ENCODE measurements around the gene CCDC12. TPM values are rescaled to one million over a fixed set of nuclear protein-coding genes. Genes with fewer than 3 reads are reported as not detected.

The CCDC12 gene
- total RNA-seq, 2 donors from 2014 or later: 46.7 to 47.8 TPM

GRCh38 chr3:46878781-46879436, 97.6 kb downstream of the CCDC12 start:
- no peaks in the 10 kb centered on the region for H3K36me3 ChIP-seq (ENCODE audit: control insufficient read depth, insufficient read depth, low read length)
- no peaks in the 10 kb centered on the region for H3K9me3 Mint-ChIP-seq
- TF ChIP-seq CTCF (conservative IDR thresholded peaks at IDR 0.05): peak; percentile 12
- no peak overlapping the region for H3K27ac ChIP-seq (ENCODE audit: low read depth, low read length)
- peaks cover 8% of the 10 kb centered on the region for H3K4me1 ChIP-seq (ENCODE audit: control insufficient read depth, insufficient read depth, low read length)
- no peak overlapping the region for H3K9ac ChIP-seq (ENCODE audit: extremely low read depth, low read length, poor library complexity, severe bottlenecking)
- no peak overlapping the region for H3K27ac Mint-ChIP-seq
- WGBS, 2 experiments (ENCODE audit: insufficient coverage in 1 of 2, insufficient read length in 1 of 2): 68% methylated on average over 2 of the region's 2 CpGs; no CpG with 5 or more reads in 1 of the 2 experiments
- no peak overlapping the region for H3K4me3 Mint-ChIP-seq
- H3K4me1 Mint-ChIP-seq: peaks cover 10% of the 10 kb centered on the region
- H3K4me3 ChIP-seq (ENCODE audit: low read length): no peak overlapping the region
- H3K27me3 ChIP-seq (ENCODE audit: control insufficient read depth, insufficient read depth, low read length, poor library complexity, severe bottlenecking): peaks cover 36% of the 10 kb centered on the region
- no peaks in the 10 kb centered on the region for H3K9me3 ChIP-seq (ENCODE audit: control insufficient read depth, low read length)
- no peaks in the 10 kb centered on the region for H3K36me3 Mint-ChIP-seq (ENCODE audit: low read depth)
- DNase-seq: peak; percentile 78
- H3K27me3 Mint-ChIP-seq (ENCODE audit: insufficient read depth): peaks cover 69% of the 10 kb centered on the region

GRCh38 chr3:46877406-46878125, 99.0 kb downstream of the CCDC12 start, which contains the start of gene PTH1R:
TSS of gene PTH1R (plus strand) at chr3:46877721. CDS start at chr3:46883560, 5,839 bp downstream.
- Mint-ChIP-seq H3K9me3 (no peaks in the 10 kb centered on the region), H3K4me1 (peaks cover 7% of the 10 kb centered on the region), H3K36me3 (ENCODE audit: low read depth) (no peaks in the 10 kb centered on the region), H3K27ac (no peak within 1 kb of the TSS), H3K4me3 (no peak within 1 kb of the TSS), H3K27me3 (ENCODE audit: insufficient read depth) (peaks cover 71% of the 10 kb centered on the region)
- Histone ChIP-seq H3K4me3 (ENCODE audit: low read length) (no peak within 1 kb of the TSS), H3K4me1 (ENCODE audit: control insufficient read depth, insufficient read depth, low read length) (peaks cover 8% of the 10 kb centered on the region), H3K9me3 (ENCODE audit: control insufficient read depth, low read length) (no peaks in the 10 kb centered on the region), H3K9ac (ENCODE audit: extremely low read depth, low read length, poor library complexity, severe bottlenecking) (no peak within 1 kb of the TSS), H3K36me3 (ENCODE audit: control insufficient read depth, insufficient read depth, low read length) (no peaks in the 10 kb centered on the region), H3K27me3 (ENCODE audit: control insufficient read depth, insufficient read depth, low read length, poor library complexity, severe bottlenecking) (peaks cover 27% of the 10 kb centered on the region), H3K27ac (ENCODE audit: low read depth, low read length) (no peak within 1 kb of the TSS)
- 85 to 89% methylated on average over 6 to 7 of the region's 7 CpGs for WGBS, 2 experiments (ENCODE audit: insufficient coverage in 1 of 2, insufficient read length in 1 of 2)
- no peak for DNase-seq
- TF ChIP-seq CTCF (conservative IDR thresholded peaks at IDR 0.05): no peak

GRCh38 chr3:46876313-46877300, 99.9 kb downstream of the CCDC12 start:
- WGBS, 2 experiments (ENCODE audit: insufficient coverage in 1 of 2, insufficient read length in 1 of 2): 87% methylated on average over 8 to 10 of the region's 10 CpGs
- Mint-ChIP-seq H3K27ac (no peak overlapping the region), H3K36me3 (ENCODE audit: low read depth) (no peaks in the 10 kb centered on the region), H3K4me3 (no peak overlapping the region), H3K9me3 (no peaks in the 10 kb centered on the region), H3K4me1 (peaks cover 7% of the 10 kb centered on the region), H3K27me3 (ENCODE audit: insufficient read depth) (peaks cover 68% of the 10 kb centered on the region)
- Histone ChIP-seq H3K4me3 (ENCODE audit: low read length) (no peak overlapping the region), H3K9ac (ENCODE audit: extremely low read depth, low read length, poor library complexity, severe bottlenecking) (no peak overlapping the region), H3K27ac (ENCODE audit: low read depth, low read length) (no peak overlapping the region), H3K36me3 (ENCODE audit: control insufficient read depth, insufficient read depth, low read length) (no peaks in the 10 kb centered on the region), H3K4me1 (ENCODE audit: control insufficient read depth, insufficient read depth, low read length) (peaks cover 8% of the 10 kb centered on the region), H3K9me3 (ENCODE audit: control insufficient read depth, low read length) (no peaks in the 10 kb centered on the region), H3K27me3 (ENCODE audit: control insufficient read depth, insufficient read depth, low read length, poor library complexity, severe bottlenecking) (peaks cover 19% of the 10 kb centered on the region)
- no peak for DNase-seq
- no peak for TF ChIP-seq CTCF (conservative IDR thresholded peaks at IDR 0.05)
